AG04449 (cell line): Measurements from ENCODE around the gene RND1.

ENCODE experiments used
- CTCF ChIA-PET: fragments of 350-600 bp; formaldehyde crosslinking; extraction: SDS; loops from one replicate; lab custom pipeline; 2021; ENCODE audit warnings: antibody characterized with exemption; lab: Yijun Ruan, JAX
- POLR2A ChIA-PET: fragments of 400-600, 350-600 bp; formaldehyde crosslinking; extraction: SDS; loops from one replicate; lab custom pipeline; 2020; ENCODE audit warnings: antibody characterized with exemption, inconsistent platforms; lab: Yijun Ruan, JAX
- DNase-seq: peaks from one replicate; pipeline ENCODE4 v3.0.0-alpha.2; 2010; ENCODE audit warnings: low read depth, low spot score
- H3K4me3 ChIP-seq: 2 replicates; pipeline ENCODE4 v1.5.1; 2011; ENCODE audit warnings: low read depth, mild to moderate bottlenecking, control low read depth, low read length
- TF ChIP-seq, protein P1 (sequence below): IDR thresholded peaks from one replicate; pipeline ENCODE4 v1.5.1; 2011; ENCODE audit warnings: mild to moderate bottlenecking, moderate library complexity, low read length, control low read depth, inconsistent platforms; ENCODE audit not compliant: insufficient read depth; ENCODE audit errors: missing control alignments

RND1 gene

GRCh38 chr12:48824112-48824511 lies 41.6 kb downstream of the RND1 start:
- TF ChIP-seq, protein P1, sequence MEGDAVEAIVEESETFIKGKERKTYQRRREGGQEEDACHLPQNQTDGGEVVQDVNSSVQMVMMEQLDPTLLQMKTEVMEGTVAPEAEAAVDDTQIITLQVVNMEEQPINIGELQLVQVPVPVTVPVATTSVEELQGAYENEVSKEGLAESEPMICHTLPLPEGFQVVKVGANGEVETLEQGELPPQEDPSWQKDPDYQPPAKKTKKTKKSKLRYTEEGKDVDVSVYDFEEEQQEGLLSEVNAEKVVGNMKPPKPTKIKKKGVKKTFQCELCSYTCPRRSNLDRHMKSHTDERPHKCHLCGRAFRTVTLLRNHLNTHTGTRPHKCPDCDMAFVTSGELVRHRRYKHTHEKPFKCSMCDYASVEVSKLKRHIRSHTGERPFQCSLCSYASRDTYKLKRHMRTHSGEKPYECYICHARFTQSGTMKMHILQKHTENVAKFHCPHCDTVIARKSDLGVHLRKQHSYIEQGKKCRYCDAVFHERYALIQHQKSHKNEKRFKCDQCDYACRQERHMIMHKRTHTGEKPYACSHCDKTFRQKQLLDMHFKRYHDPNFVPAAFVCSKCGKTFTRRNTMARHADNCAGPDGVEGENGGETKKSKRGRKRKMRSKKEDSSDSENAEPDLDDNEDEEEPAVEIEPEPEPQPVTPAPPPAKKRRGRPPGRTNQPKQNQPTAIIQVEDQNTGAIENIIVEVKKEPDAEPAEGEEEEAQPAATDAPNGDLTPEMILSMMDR, result no peak
- no peak overlapping the region for H3K4me3 ChIP-seq
- ChIA-PET CTCF (interaction anchor here (1.0 to 2.9 kb wide), 3 partner anchors 9 to 174 kb away, joined by 3 to 17 read pairs (median 14); partner anchors contain the start of gene DDX23), POLR2A (interaction anchor here (2.1 kb wide), 1 partner anchor 9 kb away, joined by 7 read pairs; no protein-coding TSS in a partner anchor)
- no peak for DNase-seq

- DNase-seq, result no peak
- ChIA-PET CTCF (interaction anchor here (1.0 to 2.9 kb wide), 3 partner anchors 8 to 174 kb away, joined by 3 to 17 read pairs (median 14); partner anchors contain the start of gene DDX23), POLR2A (interaction anchor here (2.1 kb wide), 1 partner anchor 8 kb away, joined by 7 read pairs; no protein-coding TSS in a partner anchor)
- TF ChIP-seq, protein P1, result no peak
- no peak overlapping the region for H3K4me3 ChIP-seq
Measured at GRCh38 chr12:48823281-48823680, 42.4 kb downstream of the RND1 start.

GRCh38 chr12:48822711-48823110 lies 43.0 kb downstream of the RND1 start:
- ChIA-PET POLR2A (interaction anchor here (2.1 kb wide), 1 partner anchor 7 kb away, joined by 7 read pairs; no protein-coding TSS in a partner anchor), CTCF (interaction anchor here (1.0 to 2.9 kb wide), 3 partner anchors 7 to 30 kb away, joined by 3 to 17 read pairs (median 14); partner anchors contain the start of gene DDX23)
- no peak overlapping the region for H3K4me3 ChIP-seq
- TF ChIP-seq, protein P1, result no peak
- DNase-seq, result no peak

- ChIA-PET POLR2A (no interaction called here), CTCF (interaction anchor here (1.0 to 2.9 kb wide), 2 partner anchors 16 to 31 kb away, joined by 3 to 14 read pairs; partner anchors contain the start of gene DDX23)
- no peak for DNase-seq
- TF ChIP-seq, protein P1, result no peak
- H3K4me3 ChIP-seq, result no peak overlapping the region
Measured at GRCh38 chr12:48822139-48822538, 43.5 kb downstream of the RND1 start.

DNA sequence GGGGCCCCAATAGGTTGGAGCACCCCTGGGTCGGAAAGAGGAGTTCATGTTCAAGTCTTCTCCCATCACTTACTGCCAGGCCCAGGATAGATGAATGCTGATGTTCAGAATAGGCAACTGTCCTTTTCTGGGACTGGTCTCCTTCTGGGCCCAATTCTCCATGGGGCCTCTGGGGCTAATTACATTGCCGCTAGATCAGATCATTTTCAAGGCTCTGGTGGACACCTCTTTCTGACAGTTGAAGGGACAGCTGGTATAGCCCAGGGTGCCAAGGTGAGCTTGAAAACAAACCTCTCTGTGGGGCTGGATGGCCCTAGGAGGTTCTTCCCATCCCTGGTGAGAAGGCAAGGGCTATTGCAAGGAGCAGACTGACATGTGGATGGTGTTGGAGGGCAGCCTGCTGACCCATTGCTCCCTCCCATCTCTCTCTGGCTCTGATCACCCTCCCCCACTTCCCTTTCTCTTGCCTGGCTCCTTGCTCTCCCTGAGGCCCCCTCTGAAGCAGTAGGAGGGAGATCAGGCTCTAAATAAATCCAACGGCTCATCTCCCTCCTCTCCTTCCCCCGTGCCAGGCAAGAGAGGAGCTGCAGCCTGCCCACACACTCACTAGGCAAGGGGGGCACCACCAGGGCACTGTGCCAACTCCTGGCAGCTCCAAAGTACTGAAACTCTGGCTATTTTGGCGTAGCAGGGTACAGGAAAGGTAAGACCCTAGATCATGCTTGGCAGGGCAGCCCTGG lies 45.5 kb downstream of the RND1 start:
- TF ChIP-seq, protein P1, result no peak
- ChIA-PET CTCF (interaction anchor here (0.8 to 2.4 kb wide), 8 partner anchors 8 to 71 kb away, joined by 3 to 8 read pairs (median 4); partner anchors contain the start of gene DDX23), POLR2A (no interaction called here)
- H3K4me3 ChIP-seq, result no peak overlapping the region
- no peak for DNase-seq
